ENCODE measurements around the gene FNDC1.

FNDC1 gene

GRCh38 chr6:159261995-159262394 lies 92.8 kb downstream of the FNDC1 start:
- no peaks in the 10 kb centered on the region for H3K36me3 ChIP-seq

GRCh38 chr6:159262586-159262985 lies 93.4 kb downstream of the FNDC1 start:
- Histone ChIP-seq H3K9me3 (no peaks in the 10 kb centered on the region), H3K4me1 (peaks cover 0 to 26% (median 3%) of the 10 kb centered on the region in 4 donors), H3K27me3 (no peaks in the 10 kb centered on the region), H3K27ac (no peak overlapping the region), H3K36me3 (no peaks in the 10 kb centered on the region), H3K4me3 (no peak overlapping the region)
- intact Hi-C loops (cut with DNase I; ENCODE audit: low total_unique reads) = no loop called here
- no peak for TF ChIP-seq CTCF (IDR thresholded peaks at IDR 0.05)
- DNase-seq = no peak

More at GRCh38 chr6:159261995-159262394, 92.8 kb downstream of the FNDC1 start:
- no peak for TF ChIP-seq CTCF (IDR thresholded peaks at IDR 0.05)
- no peak overlapping the region for H3K4me3 ChIP-seq
- H3K27ac ChIP-seq = no peak overlapping the region
- intact Hi-C loops (cut with DNase I; ENCODE audit: low total_unique reads) = no loop called here
- no peak for DNase-seq
- peaks cover 0 to 26% (median 3%) of the 10 kb centered on the region in 4 donors for H3K4me1 ChIP-seq
- H3K9me3 ChIP-seq = no peaks in the 10 kb centered on the region
- H3K27me3 ChIP-seq = no peaks in the 10 kb centered on the region

GRCh38 chr6:159267165-159267564 lies 98.0 kb downstream of the FNDC1 start:
- Histone ChIP-seq H3K27me3 (no peaks in the 10 kb centered on the region), H3K4me1 (peaks cover 0 to 9% (median under 1%) of the 10 kb centered on the region in 4 donors), H3K9me3 (no peaks in the 10 kb centered on the region), H3K36me3 (no peaks in the 10 kb centered on the region), H3K4me3 (no peak overlapping the region), H3K27ac (no peak overlapping the region)
- no peak for TF ChIP-seq CTCF (IDR thresholded peaks at IDR 0.05)
- no peak for DNase-seq
- intact Hi-C loops (cut with DNase I; ENCODE audit: low total_unique reads) = no loop called here

- no peak for TF ChIP-seq CTCF (IDR thresholded peaks at IDR 0.05)
- Histone ChIP-seq H3K27ac (no peak overlapping the region), H3K9me3 (no peaks in the 10 kb centered on the region), H3K4me1 (no peaks in the 10 kb centered on the region), H3K27me3 (no peaks in the 10 kb centered on the region), H3K4me3 (no peak overlapping the region), H3K36me3 (no peaks in the 10 kb centered on the region)
- no peak for DNase-seq
- intact Hi-C loops (cut with DNase I; ENCODE audit: low total_unique reads) = no loop called here
Observed at GRCh38 chr6:159268511-159268910, 99.3 kb downstream of the FNDC1 start.

GRCh38 chr6:159271257-159271656 lies 102.1 kb downstream of the FNDC1 start:
- Histone ChIP-seq H3K9me3 (no peaks in the 10 kb centered on the region), H3K4me3 (no peak overlapping the region), H3K27me3 (no peaks in the 10 kb centered on the region), H3K27ac (no peak overlapping the region), H3K4me1 (no peaks in the 10 kb centered on the region), H3K36me3 (no peaks in the 10 kb centered on the region)
- no peak for DNase-seq
- intact Hi-C loops (cut with DNase I; ENCODE audit: low total_unique reads) = no loop called here
- no peak for TF ChIP-seq CTCF (IDR thresholded peaks at IDR 0.05)

GRCh38 chr6:159278626-159279025 lies 109.4 kb downstream of the FNDC1 start:
- no peaks in the 10 kb centered on the region for H3K36me3 ChIP-seq

More at GRCh38 chr6:159278626-159279025, 109.4 kb downstream of the FNDC1 start:
- Histone ChIP-seq H3K4me1 (no peaks in the 10 kb centered on the region), H3K27ac (no peak overlapping the region), H3K9me3 (no peaks in the 10 kb centered on the region), H3K27me3 (no peaks in the 10 kb centered on the region), H3K4me3 (no peak overlapping the region)
- DNase-seq = no peak
- no peak for TF ChIP-seq CTCF (IDR thresholded peaks at IDR 0.05)
- intact Hi-C loops (cut with DNase I; ENCODE audit: low total_unique reads) = no loop called here
